ENCODE results near the gene DUSP11.
"Not testable (repeated sequence)": the region's sequence is repeated elsewhere in the genome, so short reads cannot be mapped to it uniquely, and the experiment has no call there.

- not testable (repeated sequence) for TF ChIP-seq ZZZ3 (CRISPR knock-in tag; IDR thresholded peaks at IDR 0.05; ENCODE audit: borderline replicate concordance); RAD21 (CRISPR knock-in tag; IDR thresholded peaks at IDR 0.05); HDAC2 (CRISPR knock-in tag; IDR thresholded peaks at IDR 0.05); MAZ (IDR thresholded peaks at IDR 0.05; ENCODE audit: borderline replicate concordance, low read depth, low read length); MAZ (CRISPR knock-in tag; IDR thresholded peaks at IDR 0.05; ENCODE audit: low read depth); ZBTB3 (CRISPR knock-in tag; IDR thresholded peaks at IDR 0.05; ENCODE audit: borderline replicate concordance, low read depth); EZH2 (conservative IDR thresholded peaks at IDR 0.05; ENCODE audit: low read depth, low read length); HMG20B (CRISPR knock-in tag; conservative IDR thresholded peaks at IDR 0.05); TBL1XR1 (IDR thresholded peaks at IDR 0.05; ENCODE audit: borderline replicate concordance, low read length, partially characterized antibody)
Measured at GRCh38 chr2:73783883-73784282, 4.0 kb upstream of the DUSP11 start, which contains the start of gene C2orf78.
